ENCODE data around the gene SLC9A7. TPM values are rescaled to one million over a fixed set of nuclear protein-coding genes. Genes with fewer than 3 reads are reported as not detected.
"Not testable (repeated sequence)": the region's sequence is repeated elsewhere in the genome, so short reads cannot be mapped to it uniquely, and the experiment has no call there.

SLC9A7 gene
- total RNA-seq, 1 experiment from 2014 or later = 74.3 TPM

DNA sequence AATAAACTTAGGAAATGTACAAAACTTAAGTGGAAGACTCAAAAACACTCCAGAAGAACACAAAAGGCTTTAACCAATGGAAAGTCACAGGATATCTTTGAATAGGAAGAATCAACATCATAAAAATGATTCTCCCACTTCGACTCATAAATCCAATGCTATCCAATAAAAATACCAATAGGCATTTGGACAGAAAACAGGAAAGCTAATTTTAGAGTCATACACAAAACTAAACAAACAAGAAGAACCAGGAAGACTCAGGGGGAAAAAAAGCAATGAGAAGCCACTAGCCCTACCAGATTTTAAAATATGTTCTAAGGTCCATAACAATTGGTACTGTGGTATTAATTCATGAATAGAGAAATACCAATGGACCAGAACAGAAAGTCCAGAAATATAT lies 28.2 kb downstream of the SLC9A7 start:
- no peak for TF ChIP-seq EZH2phosphoT487 (IDR thresholded peaks at IDR 0.05; ENCODE audit: borderline replicate concordance, low read length)
- TF ChIP-seq EZH2 (IDR thresholded peaks at IDR 0.05; ENCODE audit: low read length, unreplicated experiment) = no peak
- TF ChIP-seq, protein P1, sequence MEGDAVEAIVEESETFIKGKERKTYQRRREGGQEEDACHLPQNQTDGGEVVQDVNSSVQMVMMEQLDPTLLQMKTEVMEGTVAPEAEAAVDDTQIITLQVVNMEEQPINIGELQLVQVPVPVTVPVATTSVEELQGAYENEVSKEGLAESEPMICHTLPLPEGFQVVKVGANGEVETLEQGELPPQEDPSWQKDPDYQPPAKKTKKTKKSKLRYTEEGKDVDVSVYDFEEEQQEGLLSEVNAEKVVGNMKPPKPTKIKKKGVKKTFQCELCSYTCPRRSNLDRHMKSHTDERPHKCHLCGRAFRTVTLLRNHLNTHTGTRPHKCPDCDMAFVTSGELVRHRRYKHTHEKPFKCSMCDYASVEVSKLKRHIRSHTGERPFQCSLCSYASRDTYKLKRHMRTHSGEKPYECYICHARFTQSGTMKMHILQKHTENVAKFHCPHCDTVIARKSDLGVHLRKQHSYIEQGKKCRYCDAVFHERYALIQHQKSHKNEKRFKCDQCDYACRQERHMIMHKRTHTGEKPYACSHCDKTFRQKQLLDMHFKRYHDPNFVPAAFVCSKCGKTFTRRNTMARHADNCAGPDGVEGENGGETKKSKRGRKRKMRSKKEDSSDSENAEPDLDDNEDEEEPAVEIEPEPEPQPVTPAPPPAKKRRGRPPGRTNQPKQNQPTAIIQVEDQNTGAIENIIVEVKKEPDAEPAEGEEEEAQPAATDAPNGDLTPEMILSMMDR (conservative IDR thresholded peaks at IDR 0.05; ENCODE audit: low read depth, low read length) = no peak
- Histone ChIP-seq H4K20me1 (ENCODE audit: low read length) (no peaks in the 10 kb centered on the region; the same call in none of the 2 replicates), H3K79me2 (ENCODE audit: low read length) (peaks cover 89% of the 10 kb centered on the region), H3K4me3 (ENCODE audit: low read length) (no peak overlapping the region), H3K9me2 (replicated peaks; ENCODE audit: low read length) (no peaks in the 10 kb centered on the region), H3K9me3 (ENCODE audit: low read length) (no peaks in the 10 kb centered on the region), H3K4me2 (ENCODE audit: low read length) (peak overlapping the region; percentile 69), H3F3A (ENCODE audit: low read length, unreplicated experiment) (peaks cover 5% of the 10 kb centered on the region), H3K27ac (ENCODE audit: low read length) (peak overlapping the region; percentile 80), H3K9ac (ENCODE audit: low read length) (no peak overlapping the region), H3K27me3 (ENCODE audit: low read length) (no peaks in the 10 kb centered on the region), H3K4me1 (ENCODE audit: insufficient read depth, low read length) (peaks cover 11% of the 10 kb centered on the region), H3K36me3 (ENCODE audit: low read depth, low read length) (no peaks in the 10 kb centered on the region), H2AFZ (ENCODE audit: low read length) (no peak overlapping the region)
- ATAC-seq (peak; percentile 69), DNase-seq (peak; percentile 70)
- no TSS peak for BruUV-seq (replicated peaks)
- ChIA-PET POLR2A (ENCODE audit: unreplicated experiment) (no interaction called here), CTCF (no interaction called here)
- intact Hi-C loops (cut with micrococcal nuclease) = no loop called here

DNA sequence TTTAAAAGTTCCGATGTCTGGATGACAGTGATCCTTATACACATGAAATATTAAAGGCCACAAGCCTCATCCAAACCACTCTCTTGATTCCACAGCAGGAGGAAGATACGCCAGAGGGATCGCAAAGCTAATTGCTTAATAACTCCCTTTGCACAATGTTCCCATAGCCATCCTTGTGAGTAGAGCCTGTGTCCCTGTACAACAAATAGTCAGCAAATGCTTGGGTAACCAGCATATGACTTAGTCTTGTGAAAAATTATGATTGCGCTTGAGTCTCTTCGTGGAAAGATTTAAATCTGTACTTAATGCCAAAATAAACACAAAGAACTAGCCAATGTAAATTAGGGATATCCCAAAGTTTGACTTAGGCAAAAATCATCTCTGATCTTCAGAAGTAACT lies 31.5 kb downstream of the SLC9A7 start:
- no peak overlapping the region for H3K27ac ChIP-seq (ENCODE audit: low read length)
- no peak overlapping the region for H3K4me2 ChIP-seq (ENCODE audit: low read length)
- ChIA-PET CTCF (no interaction called here), POLR2A (ENCODE audit: unreplicated experiment) (no interaction called here)
- no peaks in the 10 kb centered on the region for H3K9me2 ChIP-seq (replicated peaks; ENCODE audit: low read length)
- no peaks in the 10 kb centered on the region for H3F3A ChIP-seq (ENCODE audit: low read length, unreplicated experiment)
- H4K20me1 ChIP-seq (ENCODE audit: low read length) = peaks cover 5% of the 10 kb centered on the region; the same call in 1 of the 2 replicates
- intact Hi-C loops (cut with micrococcal nuclease) = no loop called here
- H3K9me3 ChIP-seq (ENCODE audit: low read length) = no peaks in the 10 kb centered on the region
- DNase-seq (no peak), ATAC-seq (no peak)
- H3K9ac ChIP-seq (ENCODE audit: low read length) = no peak overlapping the region
- TF ChIP-seq, protein P1 (conservative IDR thresholded peaks at IDR 0.05; ENCODE audit: low read depth, low read length) = no peak
- TF ChIP-seq EZH2 (IDR thresholded peaks at IDR 0.05; ENCODE audit: low read length, unreplicated experiment) (no peak), EZH2phosphoT487 (IDR thresholded peaks at IDR 0.05; ENCODE audit: borderline replicate concordance, low read length) (no peak)
- no peak overlapping the region for H3K4me3 ChIP-seq (ENCODE audit: low read length)
- H3K79me2 ChIP-seq (ENCODE audit: low read length) = peaks cover 90% of the 10 kb centered on the region
- peaks cover 20% of the 10 kb centered on the region for H3K4me1 ChIP-seq (ENCODE audit: insufficient read depth, low read length)
- no peaks in the 10 kb centered on the region for H3K27me3 ChIP-seq (ENCODE audit: low read length)
- no peaks in the 10 kb centered on the region for H3K36me3 ChIP-seq (ENCODE audit: low read depth, low read length)
- BruUV-seq (replicated peaks) = no TSS peak
- no peak overlapping the region for H2AFZ ChIP-seq (ENCODE audit: low read length)

DNA sequence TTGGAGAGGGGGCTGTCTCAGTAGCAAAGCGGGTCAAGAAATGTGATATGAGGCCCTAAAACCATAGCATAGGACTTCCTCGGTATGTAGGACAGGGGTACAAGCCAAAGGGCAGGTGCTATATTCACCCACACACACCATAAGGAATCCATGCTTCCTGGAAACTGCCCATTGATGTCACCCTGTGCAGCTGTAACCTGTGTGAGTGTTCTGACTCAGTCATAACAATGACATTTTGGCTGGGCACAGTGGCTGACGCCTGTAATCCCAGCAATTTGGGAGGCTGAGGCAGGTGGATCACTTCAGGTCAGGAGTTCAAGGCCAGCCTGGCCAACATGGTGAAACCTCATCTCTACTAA lies 35.4 kb downstream of the SLC9A7 start:
- H3K27ac ChIP-seq (ENCODE audit: low read length) = peak overlapping the region; percentile 45
- intact Hi-C loops (cut with micrococcal nuclease); BruUV-seq (replicated peaks); H2AFZ ChIP-seq (ENCODE audit: low read length); H3K9me3 ChIP-seq (ENCODE audit: low read length); H3F3A ChIP-seq (ENCODE audit: low read length, unreplicated experiment); H3K9ac ChIP-seq (ENCODE audit: low read length); ATAC-seq; CTCF ChIA-PET; H3K27me3 ChIP-seq (ENCODE audit: low read length); H3K9me2 ChIP-seq (replicated peaks; ENCODE audit: low read length); H3K4me1 ChIP-seq (ENCODE audit: insufficient read depth, low read length); POLR2A ChIA-PET (ENCODE audit: unreplicated experiment); H3K4me3 ChIP-seq (ENCODE audit: low read length); H3K36me3 ChIP-seq (ENCODE audit: low read depth, low read length): not testable (repeated sequence)
- 0 out of 2 replicates have a peak overlapping the region, but pooled peaks have one; percentile 16 for H3K4me2 ChIP-seq (ENCODE audit: low read length)
- H4K20me1 ChIP-seq (ENCODE audit: low read length) = peaks cover 14% of the 10 kb centered on the region; the same call in 1 of the 2 replicates
- peaks cover 91% of the 10 kb centered on the region for H3K79me2 ChIP-seq (ENCODE audit: low read length)
- peak; percentile 18 for DNase-seq

Data from PC-3 (cell line).